H1 (cell line): ENCODE results near the gene UBE2D2. TPM values are rescaled to one million over a fixed set of nuclear protein-coding genes. Genes with fewer than 3 reads are reported as not detected.
"Not testable (repeated sequence)": the region's sequence is repeated elsewhere in the genome, so short reads cannot be mapped to it uniquely, and the experiment has no call there.

Experiments used
- CTCF ChIA-PET: fragments of 300-600 bp; sonication (Branson Sonifier 250); formaldehyde crosslinking; loops from one replicate; lab custom pipeline; 2021; ENCODE audit not compliant: partially characterized antibody; lab: Charles Lee
- POLR2A ChIA-PET: fragments of 300-600 bp; sonication (Branson Sonifier 250); formaldehyde crosslinking; loops from one replicate; lab custom pipeline; 2021; ENCODE audit warnings: inconsistent platforms; ENCODE audit not compliant: partially characterized antibody; lab: Charles Lee
- DNase-seq, 2 experiments: peaks; one replicate each; pipeline versions ENCODE4 v3.0.0 to v3.0.0-alpha.2; 2010 to 2022; ENCODE audit warnings: low spot score in 2 of 2, low read depth in 1 of 2, mixed read lengths in 1 of 2
- FAIRE-seq: peaks from 2 replicates; lab custom pipeline; 2011; peaks lifted over from hg19 to GRCh38; lab: Jason Lieb, UNC
- H2AFZ ChIP-seq: 2 replicates; pipeline ENCODE4 v1.8.1; 2012; ENCODE audit warnings: low read length, inconsistent platforms
- H2AK5ac ChIP-seq: 2 replicates; pipeline ENCODE4 v1.6.1; 2013; ENCODE audit warnings: low read depth, low read length
- H2BK120ac ChIP-seq: replicated peaks from 2 replicates; pipeline ENCODE3; 2013; ENCODE audit warnings: low read depth, low read length, inconsistent platforms
- H2BK12ac ChIP-seq: 2 replicates; pipeline ENCODE4 v1.6.1; 2013; ENCODE audit warnings: low read depth, low read length
- H2BK15ac ChIP-seq: 2 replicates; pipeline ENCODE4 v1.6.1; 2013; ENCODE audit warnings: low read length
- H2BK20ac ChIP-seq: 2 replicates; pipeline ENCODE4 v1.6.1; 2013; ENCODE audit warnings: low read length
- H2BK5ac ChIP-seq: 2 replicates; pipeline ENCODE4 v1.6.1; 2013; ENCODE audit warnings: low read depth, low read length
- H3K14ac ChIP-seq: 2 replicates; pipeline ENCODE4 v1.6.1; 2013; ENCODE audit warnings: inconsistent platforms; ENCODE audit not compliant: insufficient read length
- H3K18ac ChIP-seq: 2 replicates; pipeline ENCODE4 v1.6.1; 2013; ENCODE audit warnings: low read length; ENCODE audit errors: extremely low read depth
- H3K23ac ChIP-seq: 2 replicates; pipeline ENCODE4 v1.6.1; 2013; ENCODE audit warnings: inconsistent platforms; ENCODE audit not compliant: insufficient read length
- H3K23me2 ChIP-seq: 2 replicates; pipeline ENCODE4 v1.6.1; 2013; ENCODE audit warnings: low read depth, low read length
- H3K27ac ChIP-seq: 2 replicates; pipeline ENCODE4 v1.6.1; 2011; ENCODE audit warnings: low read depth, low read length, inconsistent platforms
- H3K27me3 ChIP-seq, 4 experiments: replicated peaks in 1 of 4; 1 replicate in 1 of 4; 2 replicates in 3 of 4; pipeline versions ENCODE4 v1.6.1 to v1.8.1; 2011 to 2013; ENCODE audit warnings: low read length in 3 of 4, mild to moderate bottlenecking in 3 of 4, inconsistent platforms in 2 of 4, mixed read lengths in 2 of 4, moderate library complexity in 1 of 4; ENCODE audit not compliant: control insufficient read depth in 3 of 4, insufficient read depth in 3 of 4; ENCODE audit errors: extremely low read depth in 1 of 4
- H3K36me3 ChIP-seq, 4 experiments: 2 replicates each; pipeline versions ENCODE4 v1.6.1 to v1.8.1; 2011 to 2013; ENCODE audit warnings: mild to moderate bottlenecking in 4 of 4, low read length in 3 of 4, moderate library complexity in 2 of 4, control low read depth in 1 of 4, inconsistent platforms in 1 of 4; ENCODE audit not compliant: insufficient read depth in 4 of 4, control insufficient read depth in 2 of 4
- H3K4ac ChIP-seq: replicated peaks from 2 replicates; pipeline ENCODE3; 2013; ENCODE audit warnings: low read length, low read depth, mixed read lengths, inconsistent platforms; ENCODE audit not compliant: insufficient read length
- H3K4me1 ChIP-seq, 4 experiments: replicated peaks in 1 of 4; 1 replicate in 1 of 4; 2 replicates in 3 of 4; pipeline versions ENCODE4 v1.6.1 to v1.8.1; 2011 to 2013; ENCODE audit warnings: low read length in 3 of 4, inconsistent platforms in 2 of 4, mixed read lengths in 1 of 4; ENCODE audit not compliant: insufficient read depth in 4 of 4, control insufficient read depth in 3 of 4
- H3K4me2 ChIP-seq, 2 experiments: 2 replicates each; pipeline versions ENCODE4 v1.6.1 to v1.8.1; 2011 to 2013; ENCODE audit warnings: low read depth in 2 of 2, low read length in 2 of 2, control low read depth in 1 of 2, inconsistent platforms in 1 of 2, mild to moderate bottlenecking in 1 of 2; ENCODE audit not compliant: insufficient read depth in 1 of 2
- H3K4me3 ChIP-seq, 4 experiments: fragments of 200-600, 300-600 bp in 1 of 4; sonication (generic), shearing (Covaris generic), sonication (Bioruptor Twin) in 1 of 4; 2 replicates each; pipeline versions ENCODE4 v1.5.1 to v1.8.1; 2011 to 2016; ENCODE audit warnings: low read length in 4 of 4, low read depth in 3 of 4, control low read depth in 2 of 4, inconsistent platforms in 2 of 4, mild to moderate bottlenecking in 2 of 4, mixed read lengths in 1 of 4, moderate library complexity in 1 of 4; ENCODE audit not compliant: insufficient read depth in 2 of 4; ENCODE audit errors: extremely low read depth in 1 of 4
- H3K56ac ChIP-seq: replicated peaks from 2 replicates; pipeline ENCODE3; 2013; ENCODE audit warnings: low read depth, mild to moderate bottlenecking, mixed read lengths, low read length, inconsistent platforms; ENCODE audit not compliant: insufficient read length
- H3K79me1 ChIP-seq: 2 replicates; pipeline ENCODE4 v1.6.1; 2013; ENCODE audit warnings: low read depth, low read length, control low read depth
- H3K79me2 ChIP-seq, 2 experiments: 2 replicates each; pipeline versions ENCODE4 v1.6.1 to v1.8.1; 2012 to 2013; ENCODE audit warnings: low read length in 2 of 2, mild to moderate bottlenecking in 2 of 2, inconsistent platforms in 1 of 2; ENCODE audit not compliant: insufficient read depth in 2 of 2, control insufficient read depth in 1 of 2
- H3K9ac ChIP-seq, 4 experiments: replicated peaks in 1 of 4; 1 replicate in 1 of 4; 2 replicates in 3 of 4; pipeline versions ENCODE4 v1.6.1 to v1.8.1; 2011 to 2013; ENCODE audit warnings: low read depth in 3 of 4, low read length in 3 of 4, control low read depth in 2 of 4, mild to moderate bottlenecking in 2 of 4, moderate library complexity in 2 of 4, inconsistent platforms in 1 of 4; ENCODE audit errors: extremely low read depth in 1 of 4
- H3K9me3 ChIP-seq, 2 experiments: 2 replicates each; pipeline versions ENCODE4 v1.6.1 to v1.8.1; 2012 to 2013; ENCODE audit warnings: mild to moderate bottlenecking in 2 of 2, moderate library complexity in 2 of 2, control low read depth in 1 of 2, inconsistent platforms in 1 of 2, low read depth in 1 of 2, low read length in 1 of 2, mixed read lengths in 1 of 2; ENCODE audit not compliant: insufficient read depth in 2 of 2
- H4K20me1 ChIP-seq, 2 experiments: replicated peaks in 1 of 2; 2 replicates each; pipeline versions ENCODE3 to v1.8.1; 2011 to 2013; ENCODE audit warnings: inconsistent platforms in 2 of 2, low read length in 2 of 2, mild to moderate bottlenecking in 1 of 2; ENCODE audit not compliant: insufficient read depth in 2 of 2, control insufficient read depth in 1 of 2
- H4K5ac ChIP-seq: 2 replicates; pipeline ENCODE4 v1.6.1; 2013; ENCODE audit warnings: low read length, low read depth, mixed read lengths, inconsistent platforms; ENCODE audit not compliant: insufficient read length
- H4K8ac ChIP-seq: 2 replicates; pipeline ENCODE4 v1.8.0; 2013; ENCODE audit warnings: mild to moderate bottlenecking, moderate library complexity, low read length, inconsistent platforms; ENCODE audit not compliant: insufficient read depth; ENCODE audit errors: extremely low read depth
- H4K91ac ChIP-seq: replicated peaks from 2 replicates; pipeline ENCODE3; 2013; ENCODE audit warnings: low read length, mixed read lengths, inconsistent platforms; ENCODE audit not compliant: insufficient read length
- WGBS, 2 experiments: shearing (Covaris generic) in 1 of 2; methylation state at CpG; one replicate each; pipeline versions ENCODE4 v1.1.6 to v1.1.7; 2013 to 2015; ENCODE audit warnings: low lambda C conversion rate in 2 of 2, mixed read lengths in 2 of 2, inconsistent platforms in 1 of 2, low coverage in 1 of 2, missing lambda C conversion rate in 1 of 2; ENCODE audit not compliant: insufficient replicate concordance in 2 of 2, insufficient coverage in 1 of 2, insufficient read length in 1 of 2; ENCODE audit errors: extremely low coverage in 1 of 2, missing lambda C conversion rate in 1 of 2; 5-methylcytosine and 5-hydroxymethylcytosine counted together
- polyA plus RNA-seq, 7 experiments: library from polyadenylated mRNA; depleted of rRNA in 3 of 7; stranded (reverse) in 5 of 7; unstranded in 2 of 7; fragments of >200 nt in 5 of 7; fragments of 200-250 nt in 2 of 7; gene quantifications; 1 replicate in 5 of 7; 2 replicates in 1 of 7; 4 replicates in 1 of 7; pipeline versions ENCODE4 v1.2.1 to v1.2.3, GENCODE V29; 2011 to 2013; ENCODE audit warnings: missing spikeins in 2 of 7, mixed read lengths in 2 of 7
- total RNA-seq: library from RNA; stranded (reverse); fragmentation: NEBNext Ultra II Directional; extraction: Animal tissue kit (Norgen Biotek cat#: 25700); gene quantifications from 2 replicates; pipeline ENCODE4 v1.2.1, GENCODE V29; 2021

The UBE2D2 gene
- total and polyA plus RNA-seq, 2 of the 8 experiments (the other 6 are each of a cell fraction or from before 2014, with no cell fraction given) = 66.9 to 203 TPM

- 92% methylated on average over 12 of the region's 12 CpGs; no CpG with 5 or more reads in 1 of the 2 experiments for WGBS, 2 experiments
- POLR2A ChIA-PET = interaction anchor here (1.1 to 2.3 kb wide), 3 partner anchors 11 to 26 kb away, joined by 3 to 6 read pairs (median 4); partner anchors contain the start of gene UBE2D2
- H2BK5ac ChIP-seq = not testable (repeated sequence)
Measured at GRCh38 chr5:139550051-139550872, 10.9 kb upstream of the UBE2D2 start.

More at GRCh38 chr5:139550051-139550872, 10.9 kb upstream of the UBE2D2 start:
- H2BK15ac ChIP-seq, H4K8ac ChIP-seq, H3K27me3 ChIP-seq, H2BK12ac ChIP-seq, H3K4ac ChIP-seq, H3K4me3 ChIP-seq, H3K9ac ChIP-seq, H3K27ac ChIP-seq, H2AK5ac ChIP-seq, FAIRE-seq, H4K91ac ChIP-seq, H3K14ac ChIP-seq, H2BK120ac ChIP-seq, H4K5ac ChIP-seq, H3K79me1 ChIP-seq, H2AFZ ChIP-seq, H4K20me1 ChIP-seq, H3K23ac ChIP-seq, H3K36me3 ChIP-seq, DNase-seq, H3K56ac ChIP-seq, H3K4me2 ChIP-seq, H3K79me2 ChIP-seq, H3K4me1 ChIP-seq, H3K18ac ChIP-seq, H3K23me2 ChIP-seq: not testable (repeated sequence)
- Histone ChIP-seq H2BK20ac (0 out of 2 replicates have a peak overlapping the region, but pooled peaks have one; percentile 15), H3K9me3 (peaks cover 8 to 10% of the 10 kb centered on the region in 2 experiments; a peak in 2 of 4 replicates)
- CTCF ChIA-PET = interaction anchor here (1.0 to 2.5 kb wide), 2 partner anchors 25 to 48 kb away, joined by 4 to 8 read pairs; no protein-coding TSS in a partner anchor
